Spleen (tissue), 11 donors: ENCODE measurements around the gene IL11RA. TPM values are rescaled to one million over a fixed set of nuclear protein-coding genes. Genes with fewer than 3 reads are reported as not detected.
A peak's percentile ranks its signal among the peaks of the same experiment; 100 is the strongest.

Source experiments
- DNase-seq: peaks from one replicate; pipeline ENCODE4 v3.0.0-alpha.2; 2020
- H3K27ac ChIP-seq, 8 donors: fragments of 200-600 bp; sonication (generic) in 7 of 8; 1 replicate in 4 of 8; 2 replicates in 4 of 8; pipeline versions ENCODE4 v1.5.0 to v1.8.0; 2016 to 2021; ENCODE audit warnings: inconsistent platforms in 4 of 8, mild to moderate bottlenecking in 4 of 8, moderate library complexity in 1 of 8
- H3K27me3 ChIP-seq, 7 donors: fragments of 200-600 bp; sonication (generic) in 6 of 7; replicated peaks in 1 of 7; 1 replicate in 4 of 7; 2 replicates in 3 of 7; pipeline versions ENCODE4 v1.5.0 to v1.8.0; 2016 to 2021; ENCODE audit warnings: inconsistent platforms in 3 of 7, mild to moderate bottlenecking in 1 of 7
- H3K36me3 ChIP-seq, 6 donors: fragments of 200-600 bp; sonication (generic) in 5 of 6; 1 replicate in 4 of 6; 2 replicates in 2 of 6; pipeline versions ENCODE4 v1.5.0 to v1.8.0; 2016 to 2021; ENCODE audit warnings: inconsistent platforms in 2 of 6
- H3K4me1 ChIP-seq, 6 donors: fragments of 200-600 bp; sonication (generic) in 5 of 6; 1 replicate in 3 of 6; 2 replicates in 3 of 6; pipeline versions ENCODE4 v1.5.0 to v1.8.0; 2016 to 2021; ENCODE audit warnings: inconsistent platforms in 3 of 6
- H3K4me3 ChIP-seq, 8 donors: fragments of 200-600 bp; sonication (generic) in 7 of 8; 1 replicate in 4 of 8; 2 replicates in 4 of 8; pipeline versions ENCODE4 v1.5.0 to v1.8.0; 2016 to 2021; ENCODE audit warnings: inconsistent platforms in 4 of 8, mild to moderate bottlenecking in 4 of 8, moderate library complexity in 2 of 8
- H3K9me3 ChIP-seq, 8 donors: fragments of 200-600 bp; sonication (generic) in 7 of 8; 1 replicate in 4 of 8; 2 replicates in 4 of 8; pipeline versions ENCODE4 v1.5.0 to v1.8.0; 2016 to 2021; ENCODE audit warnings: inconsistent platforms in 4 of 8
- POLR2A ChIP-seq, 3 donors: fragments of 450-650 bp; IDR thresholded peaks; one replicate each; pipeline ENCODE4 v1.5.1; 2017; ENCODE audit warnings: antibody characterized with exemption in 3 of 3, mild to moderate bottlenecking in 1 of 3
- POLR2AphosphoS5 ChIP-seq, 3 donors: sonication (generic); formaldehyde crosslinking; IDR thresholded peaks; one replicate each; pipeline ENCODE4 v1.5.1; 2017; ENCODE audit warnings: antibody characterized with exemption in 3 of 3
- WGBS, 5 donors: extraction: QIAGEN DNeasy Blood & Tissue Kit in 3 of 5; methylation state at CpG; one replicate each; pipeline versions ENCODE4 v1.1.5 to v1.1.7; 2013 to 2018; 5-methylcytosine and 5-hydroxymethylcytosine counted together
- intact Hi-C: fragments of 100-400 bp; cut with DNase I; formaldehyde crosslinking; loops from one replicate; pipeline ENCODE4 v1.15.0; 2023; ENCODE audit warnings: low total_unique reads
- polyA plus RNA-seq, 3 donors: library from polyadenylated mRNA; stranded (reverse); fragments of 200-250 nt; gene quantifications; one replicate each; pipeline ENCODE4 v1.2.1, GENCODE V29; 2013
- total RNA-seq, 7 donors: library from RNA; depleted of rRNA in 3 of 7; stranded (reverse); fragments of >200 nt in 3 of 7; fragmentation: NEBNext Ultra II Directional in 4 of 7; extraction: Animal tissue kit (Norgen Biotek cat#: 25700) in 4 of 7; gene quantifications; one replicate each; pipeline versions ENCODE4 v1.1.0 to v1.2.1, GENCODE V29; 2016 to 2021
- TF ChIP-seq, protein P1 (sequence below), 11 experiments: fragments of 200-600 bp in 7 of 11; fragments of 450-650 bp in 4 of 11; sonication (generic) in 4 of 11; IDR thresholded peaks in 8 of 11; conservative IDR thresholded peaks in 3 of 11; 1 replicate in 7 of 11; 2 replicates in 4 of 11; pipeline versions ENCODE4 v1.4.0 to v1.8.0; 2016 to 2021; ENCODE audit warnings: antibody characterized with exemption in 11 of 11, inconsistent platforms in 4 of 11, mild to moderate bottlenecking in 1 of 11
- donor health status: healthy with polysubstance abuse.
- donor health status: DM: no; HTN: no; CAD: no; lungs with moderate emphysema.
- donor health status: DM: no; HTN: no; CAD: no.
- donor health status: Bipolar disorder and iron deficiency.
- donor health status: healthy.
- donor health status: DM: no; HTN: no; CAD: no.
- donor health status: DM: yes; HTN: yes; CAD: no.

Gene IL11RA
- total and polyA plus RNA-seq, 10 donors: 16.3 to 43.9 (median 28.9) TPM

DNA sequence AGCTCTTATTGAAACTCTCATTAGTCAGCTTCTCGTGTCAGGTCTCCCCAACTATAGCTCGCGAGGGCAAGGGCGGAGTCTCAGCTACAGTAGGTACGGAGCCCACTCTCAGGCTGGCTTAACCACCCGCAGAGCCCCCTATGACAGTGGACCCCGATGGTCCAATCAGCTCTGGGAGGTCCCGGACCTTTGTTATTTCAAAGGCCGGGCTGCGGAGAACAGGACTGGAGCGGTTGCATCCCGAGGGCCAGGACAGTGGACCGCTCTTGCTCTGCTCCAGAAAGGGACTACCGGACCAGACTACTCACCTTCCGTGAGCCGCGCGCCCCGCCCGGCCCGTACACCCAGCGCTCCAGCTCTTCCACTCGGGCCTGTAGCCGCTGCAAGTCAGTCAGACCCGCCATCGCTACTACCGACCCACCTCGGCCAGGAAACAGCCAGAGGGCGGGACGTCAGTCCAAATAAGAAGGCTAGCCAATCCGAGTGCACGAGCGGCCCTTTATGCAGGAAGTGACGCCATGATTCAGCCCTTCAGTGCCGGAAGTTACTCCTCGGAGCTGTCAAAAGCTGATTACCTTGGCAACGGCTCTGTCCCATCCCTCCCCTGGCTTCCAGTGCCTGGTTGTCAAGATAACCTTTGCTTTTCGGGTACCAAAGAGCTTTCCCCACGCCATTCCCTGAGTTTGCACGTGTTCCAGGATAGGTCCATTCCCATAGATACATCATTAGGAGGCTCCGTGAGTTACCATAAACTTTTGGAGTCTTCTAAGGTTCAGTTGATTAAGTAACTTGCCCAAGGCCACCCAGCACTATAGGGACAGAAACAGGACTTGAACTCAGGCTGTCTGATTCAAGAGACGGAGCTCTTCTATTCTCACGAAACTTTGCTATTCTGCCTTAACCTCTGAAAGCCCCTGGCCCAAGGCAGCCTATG is 31.7 kb upstream of the IL11RA start, which contains the start of gene DCTN3:
Gene DCTN3 (minus strand): TSS at position 435 of the 934 bp plus-strand sequence. CDS start 31 bp downstream, at position 404.
- peaks cover 10 to 40% (median 33%) of the 10 kb centered on the region in 7 donors for H3K27me3 ChIP-seq
- H3K36me3 ChIP-seq: peaks cover 7 to 36% (median 30%) of the 10 kb centered on the region in 6 donors
- H3K27ac ChIP-seq: peak within 1 kb of the TSS in 7 of 8 donors; percentile 4 to 83 (median 71)
- intact Hi-C loops: no loop called here
- DNase-seq: peak; percentile 97
- no peaks in the 10 kb centered on the region for H3K9me3 ChIP-seq
- 4 to 12% (median 6%) methylated on average over 19 to 43 of the region's 43 CpGs for WGBS, 5 donors
- TF ChIP-seq, protein P1, sequence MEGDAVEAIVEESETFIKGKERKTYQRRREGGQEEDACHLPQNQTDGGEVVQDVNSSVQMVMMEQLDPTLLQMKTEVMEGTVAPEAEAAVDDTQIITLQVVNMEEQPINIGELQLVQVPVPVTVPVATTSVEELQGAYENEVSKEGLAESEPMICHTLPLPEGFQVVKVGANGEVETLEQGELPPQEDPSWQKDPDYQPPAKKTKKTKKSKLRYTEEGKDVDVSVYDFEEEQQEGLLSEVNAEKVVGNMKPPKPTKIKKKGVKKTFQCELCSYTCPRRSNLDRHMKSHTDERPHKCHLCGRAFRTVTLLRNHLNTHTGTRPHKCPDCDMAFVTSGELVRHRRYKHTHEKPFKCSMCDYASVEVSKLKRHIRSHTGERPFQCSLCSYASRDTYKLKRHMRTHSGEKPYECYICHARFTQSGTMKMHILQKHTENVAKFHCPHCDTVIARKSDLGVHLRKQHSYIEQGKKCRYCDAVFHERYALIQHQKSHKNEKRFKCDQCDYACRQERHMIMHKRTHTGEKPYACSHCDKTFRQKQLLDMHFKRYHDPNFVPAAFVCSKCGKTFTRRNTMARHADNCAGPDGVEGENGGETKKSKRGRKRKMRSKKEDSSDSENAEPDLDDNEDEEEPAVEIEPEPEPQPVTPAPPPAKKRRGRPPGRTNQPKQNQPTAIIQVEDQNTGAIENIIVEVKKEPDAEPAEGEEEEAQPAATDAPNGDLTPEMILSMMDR (IDR thresholded peaks at IDR 0.05 in 8 of 11, conservative IDR thresholded peaks at IDR 0.05 in 3 of 11): no peak
- TF ChIP-seq POLR2AphosphoS5 (IDR thresholded peaks at IDR 0.05): peak; percentile 84 to 87 (median 87)
- H3K4me3 ChIP-seq: peak within 1 kb of the TSS; percentile 52 to 96 (median 78)
- peaks cover 5 to 45% (median 31%) of the 10 kb centered on the region in 6 donors for H3K4me1 ChIP-seq

DNA sequence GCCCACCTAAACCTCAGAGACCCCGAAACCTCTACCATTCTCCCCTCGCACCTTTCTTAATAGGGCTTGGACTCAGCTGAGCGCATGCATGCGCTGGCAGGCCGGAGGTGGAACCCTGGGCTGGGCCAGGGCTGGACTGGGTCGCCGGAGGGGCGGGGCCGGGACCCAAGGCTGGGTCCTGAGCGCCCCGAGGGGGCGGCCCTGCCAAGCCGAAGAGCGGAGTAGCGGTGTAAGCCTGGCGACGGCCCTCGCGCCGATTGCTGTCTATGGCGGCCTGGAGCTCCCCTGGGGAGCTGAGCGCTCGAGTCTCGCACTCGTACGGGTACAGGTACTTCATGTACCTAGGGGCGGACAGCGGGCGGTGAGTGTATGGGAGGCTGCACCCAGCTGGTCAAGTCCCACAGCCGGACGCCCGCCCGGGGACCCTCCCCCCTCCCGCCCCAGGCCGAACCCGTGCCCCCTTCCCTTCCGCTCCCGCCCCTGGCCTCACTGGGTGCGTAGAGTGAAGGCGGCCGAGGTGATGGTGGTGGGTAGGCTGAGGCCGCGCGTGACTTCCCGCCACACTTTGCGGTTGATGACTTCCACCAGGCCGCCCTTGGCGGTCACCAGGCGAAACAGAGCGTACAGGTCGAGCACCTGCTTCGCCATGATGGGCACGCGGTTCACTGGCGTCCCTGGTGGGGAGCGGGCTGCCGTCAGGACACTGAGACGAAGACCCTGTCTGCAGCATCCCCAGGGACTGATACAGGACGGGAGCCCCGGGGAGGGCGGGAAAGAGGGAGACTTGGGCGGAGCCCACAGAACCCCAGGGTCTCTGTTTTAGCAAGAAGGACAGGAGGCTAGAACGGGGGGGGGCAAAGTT is 28.4 kb upstream of the IL11RA start:
- peak in 1 of 3 donors; percentile 24 for TF ChIP-seq POLR2AphosphoS5 (IDR thresholded peaks at IDR 0.05)
- TF ChIP-seq POLR2A (IDR thresholded peaks at IDR 0.05): no peak
- Histone ChIP-seq H3K4me3 (peak overlapping the region in 2 of 8 donors; percentile 25 to 57), H3K9me3 (no peaks in the 10 kb centered on the region), H3K27me3 (peaks cover 17 to 73% (median 65%) of the 10 kb centered on the region in 7 donors), H3K36me3 (peaks cover 0 to 3% (median 0%) of the 10 kb centered on the region in 6 donors), H3K4me1 (peaks cover 5 to 56% (median 40%) of the 10 kb centered on the region in 6 donors), H3K27ac (no peak overlapping the region)
- DNase-seq: peak; percentile 81
- intact Hi-C loops: no loop called here
- 5 to 13% (median 9%) methylated on average over 18 to 63 of the region's 63 CpGs for WGBS, 5 donors

GRCh38 chr9:34624475-34625185 is 27.4 kb upstream of the IL11RA start:
- Histone ChIP-seq H3K27me3 (peaks cover 17 to 83% (median 76%) of the 10 kb centered on the region in 7 donors), H3K4me1 (peaks cover 3 to 56% (median 41%) of the 10 kb centered on the region in 6 donors), H3K27ac (no peak overlapping the region), H3K36me3 (no peaks in the 10 kb centered on the region), H3K4me3 (no peak overlapping the region), H3K9me3 (no peaks in the 10 kb centered on the region)
- intact Hi-C loops: no loop called here
- TF ChIP-seq POLR2A (IDR thresholded peaks at IDR 0.05) (no peak), POLR2AphosphoS5 (IDR thresholded peaks at IDR 0.05) (no peak)
- TF ChIP-seq, protein P1 (IDR thresholded peaks at IDR 0.05 in 8 of 11, conservative IDR thresholded peaks at IDR 0.05 in 3 of 11): no peak
- WGBS, 5 donors: 15 to 26% (median 21%) methylated on average over 26 to 39 of the region's 39 CpGs
- DNase-seq: no peak

DNA sequence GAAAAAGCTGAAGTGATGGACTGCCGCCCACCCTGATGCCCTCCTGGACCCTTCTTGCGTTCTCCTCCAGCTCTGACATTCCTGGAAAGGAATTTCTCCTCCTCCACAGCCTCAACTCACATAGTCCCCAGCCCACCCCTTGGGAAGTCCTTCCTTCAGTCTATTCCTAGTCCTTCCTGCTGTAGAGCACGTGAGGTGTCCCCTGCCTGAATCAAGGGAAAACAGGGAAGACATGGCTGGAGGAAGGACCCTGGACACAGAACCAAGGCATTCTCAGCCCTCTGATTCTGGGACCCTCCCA is 26.8 kb upstream of the IL11RA start:
- Histone ChIP-seq H3K9me3 (no peaks in the 10 kb centered on the region), H3K27me3 (peaks cover 17 to 88% (median 81%) of the 10 kb centered on the region in 7 donors), H3K36me3 (no peaks in the 10 kb centered on the region), H3K27ac (no peak overlapping the region), H3K4me1 (peaks cover 0 to 52% (median 37%) of the 10 kb centered on the region in 6 donors), H3K4me3 (no peak overlapping the region)
- WGBS, 5 donors: 54 to 80% (median 69%) methylated on average over 3 of the region's 3 CpGs
- TF ChIP-seq POLR2AphosphoS5 (IDR thresholded peaks at IDR 0.05) (no peak), POLR2A (IDR thresholded peaks at IDR 0.05) (no peak)
- TF ChIP-seq, protein P1 (IDR thresholded peaks at IDR 0.05 in 8 of 11, conservative IDR thresholded peaks at IDR 0.05 in 3 of 11): no peak
- DNase-seq: no peak
- intact Hi-C loops: no loop called here
